HEK293 (cell line): ENCODE results near the gene DMD.

Experiments
- YY1 ChIP-seq: fragments of 450-650 bp; formaldehyde crosslinking; IDR thresholded peaks from 2 replicates; pipeline ENCODE4 v1.5.1; 2018; ENCODE audit warnings: missing biosample characterization, missing genetic modification characterization
- ZEB2 ChIP-seq: fragments of 450-650 bp; formaldehyde crosslinking; IDR thresholded peaks from 2 replicates; pipeline ENCODE4 v1.5.1; 2016; ENCODE audit warnings: missing biosample characterization, missing genetic modification characterization
- ZNF16 ChIP-seq: fragments of 450-650 bp; formaldehyde crosslinking; IDR thresholded peaks from 2 replicates; pipeline ENCODE4 v1.5.1; 2016; ENCODE audit warnings: low read depth, missing biosample characterization, missing genetic modification characterization
- ZNF23 ChIP-seq: fragments of 450-650 bp; formaldehyde crosslinking; IDR thresholded peaks from 2 replicates; pipeline ENCODE4 v1.5.1; 2016; ENCODE audit warnings: missing biosample characterization, missing genetic modification characterization, borderline replicate concordance
- ZNF561 ChIP-seq: fragments of 450-650 bp; IDR thresholded peaks from 2 replicates; pipeline ENCODE4 v1.5.1; 2018; ENCODE audit warnings: missing biosample characterization, missing genetic modification characterization, borderline replicate concordance
- ZNF658 ChIP-seq: fragments of 450-650 bp; formaldehyde crosslinking; IDR thresholded peaks from 2 replicates; pipeline ENCODE4; 2016; ENCODE audit warnings: missing biosample characterization, missing genetic modification characterization
- ZNF830 ChIP-seq: fragments of 450-650 bp; IDR thresholded peaks from 2 replicates; pipeline ENCODE4 v1.5.0; 2018; ENCODE audit warnings: missing biosample characterization, missing genetic modification characterization, low read depth, mild to moderate bottlenecking, moderate library complexity
- TF ChIP-seq, protein P1 (sequence below): fragments of 450-650 bp; formaldehyde crosslinking; IDR thresholded peaks from 2 replicates; pipeline ENCODE4 v1.5.1; 2016; ENCODE audit warnings: missing biosample characterization, missing genetic modification characterization
- TF ChIP-seq, protein P2 (sequence below): fragments of 450-650 bp; formaldehyde crosslinking; IDR thresholded peaks from 2 replicates; pipeline ENCODE4 v1.5.1; 2016; ENCODE audit warnings: missing biosample characterization, missing genetic modification characterization, borderline replicate concordance
- TF ChIP-seq, protein P3 (sequence below): fragments of 450-650 bp; formaldehyde crosslinking; IDR thresholded peaks from 2 replicates; pipeline ENCODE4 v1.5.1; 2016; ENCODE audit warnings: missing biosample characterization, missing genetic modification characterization
- TF ChIP-seq, protein P4 (sequence below): fragments of 450-650 bp; formaldehyde crosslinking; IDR thresholded peaks from 2 replicates; pipeline ENCODE4 v1.5.1; 2016; ENCODE audit warnings: missing biosample characterization, missing genetic modification characterization
- TF ChIP-seq, protein P5 (sequence below): fragments of 450-650 bp; formaldehyde crosslinking; optimal IDR thresholded peaks from 2 replicates; pipeline ENCODE3; 2016; ENCODE audit warnings: missing biosample characterization, mild to moderate bottlenecking, missing genetic modification characterization
- TF ChIP-seq, protein P6 (sequence below): fragments of 450-650 bp; formaldehyde crosslinking; IDR thresholded peaks from 2 replicates; pipeline ENCODE4 v1.5.1; 2016; ENCODE audit warnings: missing biosample characterization, missing genetic modification characterization

DNA sequence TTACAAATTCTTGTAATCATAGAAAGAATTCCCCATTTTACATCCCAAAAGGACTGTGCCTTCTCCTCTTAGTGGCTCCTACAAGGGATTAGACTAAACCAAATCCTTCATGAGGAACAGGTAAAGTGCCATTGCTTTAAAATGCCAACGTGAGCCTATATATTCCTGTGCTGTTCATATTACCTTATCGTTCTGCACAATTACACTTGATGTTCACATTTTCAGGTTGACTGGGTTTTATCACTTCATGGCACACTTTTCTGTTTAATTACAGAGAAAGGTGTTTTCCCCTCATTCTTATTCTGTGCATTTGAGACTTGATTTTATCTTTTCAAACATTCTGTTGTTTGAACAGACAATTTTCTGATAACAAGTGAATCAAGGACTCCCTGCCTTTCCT lies 1493.9 kb downstream of the DMD start:
- TF ChIP-seq, protein P1, sequence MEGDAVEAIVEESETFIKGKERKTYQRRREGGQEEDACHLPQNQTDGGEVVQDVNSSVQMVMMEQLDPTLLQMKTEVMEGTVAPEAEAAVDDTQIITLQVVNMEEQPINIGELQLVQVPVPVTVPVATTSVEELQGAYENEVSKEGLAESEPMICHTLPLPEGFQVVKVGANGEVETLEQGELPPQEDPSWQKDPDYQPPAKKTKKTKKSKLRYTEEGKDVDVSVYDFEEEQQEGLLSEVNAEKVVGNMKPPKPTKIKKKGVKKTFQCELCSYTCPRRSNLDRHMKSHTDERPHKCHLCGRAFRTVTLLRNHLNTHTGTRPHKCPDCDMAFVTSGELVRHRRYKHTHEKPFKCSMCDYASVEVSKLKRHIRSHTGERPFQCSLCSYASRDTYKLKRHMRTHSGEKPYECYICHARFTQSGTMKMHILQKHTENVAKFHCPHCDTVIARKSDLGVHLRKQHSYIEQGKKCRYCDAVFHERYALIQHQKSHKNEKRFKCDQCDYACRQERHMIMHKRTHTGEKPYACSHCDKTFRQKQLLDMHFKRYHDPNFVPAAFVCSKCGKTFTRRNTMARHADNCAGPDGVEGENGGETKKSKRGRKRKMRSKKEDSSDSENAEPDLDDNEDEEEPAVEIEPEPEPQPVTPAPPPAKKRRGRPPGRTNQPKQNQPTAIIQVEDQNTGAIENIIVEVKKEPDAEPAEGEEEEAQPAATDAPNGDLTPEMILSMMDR (tag by site-specific recombination), result no peak
- TF ChIP-seq ZNF561 (tag by site-specific recombination) (no peak), ZNF658 (tag by site-specific recombination) (no peak), ZEB2 (tag by site-specific recombination) (no peak), ZNF16 (no peak), ZNF23 (tag by site-specific recombination) (no peak), YY1 (tag by site-specific recombination) (no peak), ZNF830 (tag by site-specific recombination) (no peak)
- TF ChIP-seq, protein P2, sequence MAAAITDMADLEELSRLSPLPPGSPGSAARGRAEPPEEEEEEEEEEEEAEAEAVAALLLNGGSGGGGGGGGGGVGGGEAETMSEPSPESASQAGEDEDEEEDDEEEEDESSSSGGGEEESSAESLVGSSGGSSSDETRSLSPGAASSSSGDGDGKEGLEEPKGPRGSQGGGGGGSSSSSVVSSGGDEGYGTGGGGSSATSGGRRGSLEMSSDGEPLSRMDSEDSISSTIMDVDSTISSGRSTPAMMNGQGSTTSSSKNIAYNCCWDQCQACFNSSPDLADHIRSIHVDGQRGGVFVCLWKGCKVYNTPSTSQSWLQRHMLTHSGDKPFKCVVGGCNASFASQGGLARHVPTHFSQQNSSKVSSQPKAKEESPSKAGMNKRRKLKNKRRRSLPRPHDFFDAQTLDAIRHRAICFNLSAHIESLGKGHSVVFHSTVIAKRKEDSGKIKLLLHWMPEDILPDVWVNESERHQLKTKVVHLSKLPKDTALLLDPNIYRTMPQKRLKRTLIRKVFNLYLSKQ (tag by site-specific recombination), result no peak
- TF ChIP-seq, protein P3, sequence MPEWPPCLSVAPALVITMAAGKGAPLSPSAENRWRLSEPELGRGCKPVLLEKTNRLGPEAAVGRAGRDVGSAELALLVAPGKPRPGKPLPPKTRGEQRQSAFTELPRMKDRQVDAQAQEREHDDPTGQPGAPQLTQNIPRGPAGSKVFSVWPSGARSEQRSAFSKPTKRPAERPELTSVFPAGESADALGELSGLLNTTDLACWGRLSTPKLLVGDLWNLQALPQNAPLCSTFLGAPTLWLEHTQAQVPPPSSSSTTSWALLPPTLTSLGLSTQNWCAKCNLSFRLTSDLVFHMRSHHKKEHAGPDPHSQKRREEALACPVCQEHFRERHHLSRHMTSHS (tag by site-specific recombination), result no peak
- TF ChIP-seq, protein P4, sequence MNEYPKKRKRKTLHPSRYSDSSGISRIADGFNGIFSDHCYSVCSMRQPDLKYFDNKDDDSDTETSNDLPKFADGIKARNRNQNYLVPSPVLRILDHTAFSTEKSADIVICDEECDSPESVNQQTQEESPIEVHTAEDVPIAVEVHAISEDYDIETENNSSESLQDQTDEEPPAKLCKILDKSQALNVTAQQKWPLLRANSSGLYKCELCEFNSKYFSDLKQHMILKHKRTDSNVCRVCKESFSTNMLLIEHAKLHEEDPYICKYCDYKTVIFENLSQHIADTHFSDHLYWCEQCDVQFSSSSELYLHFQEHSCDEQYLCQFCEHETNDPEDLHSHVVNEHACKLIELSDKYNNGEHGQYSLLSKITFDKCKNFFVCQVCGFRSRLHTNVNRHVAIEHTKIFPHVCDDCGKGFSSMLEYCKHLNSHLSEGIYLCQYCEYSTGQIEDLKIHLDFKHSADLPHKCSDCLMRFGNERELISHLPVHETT (tag by site-specific recombination), result no peak
- TF ChIP-seq, protein P5, sequence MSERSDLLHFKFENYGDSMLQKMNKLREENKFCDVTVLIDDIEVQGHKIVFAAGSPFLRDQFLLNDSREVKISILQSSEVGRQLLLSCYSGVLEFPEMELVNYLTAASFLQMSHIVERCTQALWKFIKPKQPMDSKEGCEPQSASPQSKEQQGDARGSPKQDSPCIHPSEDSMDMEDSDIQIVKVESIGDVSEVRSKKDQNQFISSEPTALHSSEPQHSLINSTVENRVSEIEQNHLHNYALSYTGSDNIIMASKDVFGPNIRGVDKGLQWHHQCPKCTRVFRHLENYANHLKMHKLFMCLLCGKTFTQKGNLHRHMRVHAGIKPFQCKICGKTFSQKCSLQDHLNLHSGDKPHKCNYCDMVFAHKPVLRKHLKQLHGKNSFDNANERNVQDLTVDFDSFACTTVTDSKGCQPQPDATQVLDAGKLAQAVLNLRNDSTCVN (tag by site-specific recombination), result no peak
- TF ChIP-seq, protein P6, sequence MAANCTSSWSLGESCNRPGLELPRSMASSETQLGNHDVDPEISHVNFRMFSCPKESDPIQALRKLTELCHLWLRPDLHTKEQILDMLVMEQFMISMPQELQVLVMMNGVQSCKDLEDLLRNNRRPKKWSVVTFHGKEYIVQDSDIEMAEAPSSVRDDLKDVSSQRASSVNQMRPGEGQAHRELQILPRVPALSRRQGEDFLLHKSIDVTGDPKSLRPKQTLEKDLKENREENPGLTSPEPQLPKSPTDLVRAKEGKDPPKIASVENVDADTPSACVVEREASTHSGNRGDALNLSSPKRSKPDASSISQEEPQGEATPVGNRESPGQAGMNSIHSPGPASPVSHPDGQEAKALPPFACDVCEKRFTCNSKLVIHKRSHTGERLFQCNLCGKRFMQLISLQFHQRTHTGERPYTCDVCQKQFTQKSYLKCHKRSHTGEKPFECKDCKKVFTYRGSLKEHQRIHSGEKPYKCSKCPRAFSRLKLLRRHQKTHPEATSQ, result no peak
